ENCODE data around the gene BAZ2A.

The BAZ2A gene

DNA sequence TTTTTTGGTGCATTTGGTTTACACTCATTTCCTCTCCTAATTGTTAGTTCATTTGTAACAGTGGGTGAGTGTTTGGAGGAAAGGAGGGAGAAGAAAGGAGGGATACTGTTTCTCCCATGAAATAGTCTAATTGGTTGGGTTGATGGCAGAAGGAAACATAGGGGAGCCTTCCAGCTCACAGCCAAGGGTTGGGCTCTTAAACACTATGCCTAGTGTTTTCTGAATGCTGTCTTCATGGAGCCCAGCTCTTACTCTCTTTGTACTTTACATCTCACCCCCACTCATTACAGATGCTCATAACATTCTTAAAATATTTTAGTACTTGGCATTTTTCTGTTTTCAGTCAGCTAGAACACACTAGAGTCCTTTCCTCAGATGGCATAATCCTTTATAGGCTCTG is 38.2 kb downstream of the BAZ2A start:
- Histone ChIP-seq H3K4me1 (peaks cover 6% of the 10 kb centered on the region), H3K9me3 (no peaks in the 10 kb centered on the region), H3K36me3 (peaks cover 6% of the 10 kb centered on the region), H3K4me3 (ENCODE audit: low read depth, low read length) (no peak overlapping the region), H3K27me3 (no peaks in the 10 kb centered on the region)
- DNase-seq, result no peak
- no peak for TF ChIP-seq CTCF (IDR thresholded peaks at IDR 0.05; ENCODE audit: low read depth, low read length)

DNA sequence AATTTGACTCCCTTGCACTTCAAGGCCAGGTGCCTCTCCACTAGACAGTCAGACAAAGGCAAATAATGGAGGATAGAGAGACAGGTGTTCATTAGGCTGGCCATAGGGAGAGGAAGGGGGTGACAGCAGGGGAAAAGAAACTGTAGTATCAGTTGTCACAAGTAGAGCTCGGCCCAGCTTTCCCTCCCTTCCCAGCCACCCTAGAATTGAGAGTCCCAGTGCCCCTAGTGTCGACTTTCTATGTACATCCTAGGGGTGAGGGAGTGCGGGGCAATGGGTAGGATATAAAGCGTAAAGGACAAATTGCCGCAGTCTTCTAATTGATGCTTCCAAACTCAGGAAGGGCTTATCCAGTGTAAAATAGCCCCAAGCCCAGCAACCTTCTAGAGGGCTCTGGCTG is 39.0 kb downstream of the BAZ2A start:
- Histone ChIP-seq H3K9me3 (no peaks in the 10 kb centered on the region), H3K4me3 (ENCODE audit: low read depth, low read length) (no peak overlapping the region), H3K4me1 (peaks cover 6% of the 10 kb centered on the region), H3K27me3 (no peaks in the 10 kb centered on the region), H3K36me3 (peaks cover 4% of the 10 kb centered on the region; the same call in 1 of the 2 replicates)
- DNase-seq, result no peak
- TF ChIP-seq CTCF (IDR thresholded peaks at IDR 0.05; ENCODE audit: low read depth, low read length), result no peak

DNA sequence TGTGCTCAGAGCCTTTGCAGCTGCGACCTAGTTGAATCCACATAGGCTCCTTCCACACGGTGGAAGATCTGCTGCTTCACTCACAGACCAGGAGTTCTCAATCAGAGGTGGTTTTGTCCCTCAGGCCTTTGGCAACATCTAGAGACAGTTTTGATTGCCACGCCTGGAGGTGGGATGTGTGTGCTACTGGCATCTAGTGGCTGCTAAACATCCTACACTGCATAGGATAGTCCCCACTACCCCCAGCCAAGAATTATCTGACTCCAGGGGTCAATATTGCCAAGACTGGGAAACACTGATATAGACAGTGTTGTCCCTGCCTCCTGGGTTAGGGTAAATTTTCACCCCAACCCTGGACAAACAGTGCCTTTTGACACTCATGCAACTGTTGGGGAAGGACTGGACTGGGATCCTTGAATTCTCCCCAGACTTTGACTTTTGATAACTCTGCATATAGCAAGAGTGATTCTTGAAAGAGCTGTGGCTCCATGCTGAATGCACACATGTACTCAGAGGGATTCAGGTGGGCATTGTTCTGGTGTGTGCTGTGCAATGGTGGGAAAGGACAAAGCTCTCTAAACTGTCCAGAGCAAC is 39.8 kb downstream of the BAZ2A start:
- no peaks in the 10 kb centered on the region; the same call in 1 of the 2 replicates for H3K36me3 ChIP-seq
- DNase-seq, result peak; percentile 59
- TF ChIP-seq CTCF (IDR thresholded peaks at IDR 0.05; ENCODE audit: low read depth, low read length), result peak; percentile 81
- no peak overlapping the region for H3K4me3 ChIP-seq (ENCODE audit: low read depth, low read length)
- H3K9me3 ChIP-seq, result no peaks in the 10 kb centered on the region
- H3K4me1 ChIP-seq, result peaks cover 6% of the 10 kb centered on the region
- H3K27me3 ChIP-seq, result no peaks in the 10 kb centered on the region

GRCh38 chr12:56589783-56590182 is 40.3 kb downstream of the BAZ2A start:
- DNase-seq, result no peak
- TF ChIP-seq CTCF (IDR thresholded peaks at IDR 0.05; ENCODE audit: low read depth, low read length), result no peak

GRCh38 chr12:56585098-56585497 is 45.0 kb downstream of the BAZ2A start:
- Histone ChIP-seq H3K36me3 (no peaks in the 10 kb centered on the region; the same call in 1 of the 2 replicates), H3K9me3 (no peaks in the 10 kb centered on the region), H3K4me1 (no peaks in the 10 kb centered on the region; the same call in 1 of the 2 replicates), H3K4me3 (ENCODE audit: low read depth, low read length) (no peak overlapping the region), H3K27me3 (no peaks in the 10 kb centered on the region)
- DNase-seq, result no peak
- no peak for TF ChIP-seq CTCF (IDR thresholded peaks at IDR 0.05; ENCODE audit: low read depth, low read length)

More at GRCh38 chr12:56589783-56590182, 40.3 kb downstream of the BAZ2A start:
- H3K4me1 ChIP-seq, result peaks cover 6% of the 10 kb centered on the region
- no peaks in the 10 kb centered on the region for H3K27me3 ChIP-seq
- H3K36me3 ChIP-seq, result no peaks in the 10 kb centered on the region; the same call in 1 of the 2 replicates
- H3K4me3 ChIP-seq (ENCODE audit: low read depth, low read length), result no peak overlapping the region
- no peaks in the 10 kb centered on the region for H3K9me3 ChIP-seq

GRCh38 chr12:56581418-56582145 is 48.5 kb downstream of the BAZ2A start:
- H3K9me3 ChIP-seq, result no peaks in the 10 kb centered on the region
- TF ChIP-seq CTCF (IDR thresholded peaks at IDR 0.05; ENCODE audit: low read depth, low read length), result no peak
- no peaks in the 10 kb centered on the region for H3K4me1 ChIP-seq
- no peaks in the 10 kb centered on the region for H3K36me3 ChIP-seq
- no peak for DNase-seq
- no peak overlapping the region for H3K4me3 ChIP-seq (ENCODE audit: low read depth, low read length)
- H3K27me3 ChIP-seq, result no peaks in the 10 kb centered on the region

Data from BE2C (cell line).